Measurements from ENCODE around the gene BRD3. TPM values are rescaled to one million over a fixed set of nuclear protein-coding genes. Genes with fewer than 3 reads are reported as not detected.
"Not testable (repeated sequence)": the region's sequence is repeated elsewhere in the genome, so short reads cannot be mapped to it uniquely, and the experiment has no call there.

Gene BRD3
- total RNA-seq, 4 donors from 2014 or later = 13.7 to 39.9 (median 18.7) TPM

DNA sequence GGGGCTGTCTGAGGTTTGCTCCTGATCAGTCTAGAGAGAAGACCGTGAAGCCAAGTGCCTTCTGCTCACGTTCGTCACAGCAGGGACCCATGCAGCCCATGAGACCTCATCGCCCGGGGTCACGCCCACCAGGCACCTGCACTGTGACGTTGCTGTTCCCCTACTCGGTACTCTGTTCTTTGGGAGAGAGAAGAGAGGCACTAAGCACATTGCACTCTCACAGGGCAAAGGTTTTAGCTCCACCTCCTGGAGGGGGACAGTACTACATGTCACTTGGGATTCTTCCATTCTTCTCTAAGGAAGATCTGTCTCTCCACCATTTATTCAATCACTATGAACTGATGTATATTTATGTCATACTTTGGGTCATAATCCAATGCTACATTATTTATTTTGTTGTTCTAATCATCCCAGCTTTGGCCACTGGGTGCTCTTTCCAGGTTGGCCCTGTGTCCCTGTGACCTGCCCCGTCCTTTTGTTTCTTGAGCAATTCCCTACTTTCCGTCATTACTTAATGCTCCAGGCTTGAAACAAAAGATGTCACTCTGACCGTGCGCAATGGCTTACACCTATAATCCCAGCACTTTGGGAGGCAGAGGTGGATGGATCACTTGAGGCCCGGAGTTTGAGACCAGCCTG, 31.4 kb upstream of the BRD3 start:
- DNase-seq (ENCODE audit: low spot score) = no peak
- no peak for ATAC-seq (ENCODE audit: low FRiP score)

DNA sequence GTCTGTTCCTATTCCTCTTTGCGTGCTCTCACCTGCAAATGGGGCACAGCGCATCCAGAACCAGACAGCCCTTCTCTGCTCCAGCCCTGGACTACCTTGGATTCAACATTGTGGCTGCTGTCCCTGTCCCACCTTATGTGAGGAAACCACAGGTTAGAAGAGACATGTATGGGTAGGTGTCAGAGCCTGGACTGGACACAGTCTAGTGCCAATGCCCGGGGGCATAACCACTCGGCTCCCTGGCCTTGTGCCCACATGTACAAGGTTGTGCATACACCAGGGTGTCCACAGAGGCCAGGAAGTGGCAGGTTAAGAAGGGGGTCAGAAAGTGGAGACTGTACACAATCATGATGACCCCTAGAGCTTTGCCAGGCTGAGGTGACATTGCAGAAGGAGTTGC, 22.1 kb upstream of the BRD3 start:
- TF ChIP-seq, protein P1, sequence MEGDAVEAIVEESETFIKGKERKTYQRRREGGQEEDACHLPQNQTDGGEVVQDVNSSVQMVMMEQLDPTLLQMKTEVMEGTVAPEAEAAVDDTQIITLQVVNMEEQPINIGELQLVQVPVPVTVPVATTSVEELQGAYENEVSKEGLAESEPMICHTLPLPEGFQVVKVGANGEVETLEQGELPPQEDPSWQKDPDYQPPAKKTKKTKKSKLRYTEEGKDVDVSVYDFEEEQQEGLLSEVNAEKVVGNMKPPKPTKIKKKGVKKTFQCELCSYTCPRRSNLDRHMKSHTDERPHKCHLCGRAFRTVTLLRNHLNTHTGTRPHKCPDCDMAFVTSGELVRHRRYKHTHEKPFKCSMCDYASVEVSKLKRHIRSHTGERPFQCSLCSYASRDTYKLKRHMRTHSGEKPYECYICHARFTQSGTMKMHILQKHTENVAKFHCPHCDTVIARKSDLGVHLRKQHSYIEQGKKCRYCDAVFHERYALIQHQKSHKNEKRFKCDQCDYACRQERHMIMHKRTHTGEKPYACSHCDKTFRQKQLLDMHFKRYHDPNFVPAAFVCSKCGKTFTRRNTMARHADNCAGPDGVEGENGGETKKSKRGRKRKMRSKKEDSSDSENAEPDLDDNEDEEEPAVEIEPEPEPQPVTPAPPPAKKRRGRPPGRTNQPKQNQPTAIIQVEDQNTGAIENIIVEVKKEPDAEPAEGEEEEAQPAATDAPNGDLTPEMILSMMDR (IDR thresholded peaks at IDR 0.05) = no peak
- ATAC-seq (ENCODE audit: low FRiP score) (no peak), DNase-seq (ENCODE audit: low spot score) (no peak)

More for the DNA sequence above, 31.4 kb upstream of the BRD3 start:
- TF ChIP-seq, protein P1 (IDR thresholded peaks at IDR 0.05) = no peak

DNA sequence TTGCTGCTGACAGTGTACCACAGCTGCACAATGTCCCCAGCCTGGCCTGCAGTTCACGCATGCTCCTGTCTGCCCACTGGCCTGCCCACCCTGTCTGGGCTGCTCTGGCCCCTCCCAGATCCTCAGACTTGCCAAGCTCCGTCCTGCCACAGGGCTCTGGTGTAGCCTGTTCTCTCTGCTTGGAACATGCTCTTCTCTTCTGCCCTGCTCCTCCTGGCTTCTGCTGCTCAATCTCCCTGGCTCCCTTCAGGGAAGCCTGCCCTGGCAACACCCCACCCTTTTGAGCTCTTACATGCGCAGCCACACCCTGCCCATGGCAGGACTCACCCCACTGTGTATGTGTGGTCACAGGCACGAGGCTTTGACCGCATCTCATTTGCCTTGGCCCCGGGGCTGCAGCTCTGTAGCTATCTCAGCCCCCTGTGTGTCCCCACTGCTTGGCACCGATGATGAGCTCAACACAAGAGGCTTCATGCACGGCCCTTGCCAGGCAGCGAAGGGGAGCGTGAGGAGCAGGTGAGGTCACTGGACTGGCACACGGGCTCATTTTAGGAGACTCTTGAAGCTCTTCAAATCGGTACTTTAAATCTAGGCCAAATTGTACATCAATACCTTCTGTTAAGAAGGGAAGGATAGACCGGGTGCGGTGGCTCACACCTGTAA, 20.4 kb upstream of the BRD3 start:
- DNase-seq (ENCODE audit: low spot score) = no peak
- TF ChIP-seq, protein P1 (IDR thresholded peaks at IDR 0.05) = no peak
- no peak for ATAC-seq (ENCODE audit: low FRiP score)

DNA sequence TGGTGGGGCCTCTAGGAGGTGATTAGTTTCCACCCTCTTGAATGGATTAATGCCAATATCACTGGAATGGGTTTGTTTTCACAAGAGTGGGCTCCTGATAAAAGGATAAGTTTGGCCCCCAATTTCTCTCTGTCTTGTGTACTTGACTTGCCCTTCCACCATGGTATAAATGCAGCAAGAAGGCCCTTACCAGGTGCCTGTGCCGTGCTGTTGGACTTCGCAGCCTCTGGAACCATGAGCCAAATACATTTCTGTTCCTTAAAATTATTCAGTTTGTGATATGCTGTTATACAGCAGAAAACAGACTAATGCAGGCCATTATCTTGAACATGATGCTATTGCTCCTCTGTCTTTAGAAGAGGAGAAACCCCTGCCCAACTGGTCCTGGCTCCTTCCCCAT, 17.8 kb upstream of the BRD3 start:
- TF ChIP-seq, protein P1 (IDR thresholded peaks at IDR 0.05) = no peak
- no peak for DNase-seq (ENCODE audit: low spot score)
- no peak for ATAC-seq (ENCODE audit: low FRiP score)

DNA sequence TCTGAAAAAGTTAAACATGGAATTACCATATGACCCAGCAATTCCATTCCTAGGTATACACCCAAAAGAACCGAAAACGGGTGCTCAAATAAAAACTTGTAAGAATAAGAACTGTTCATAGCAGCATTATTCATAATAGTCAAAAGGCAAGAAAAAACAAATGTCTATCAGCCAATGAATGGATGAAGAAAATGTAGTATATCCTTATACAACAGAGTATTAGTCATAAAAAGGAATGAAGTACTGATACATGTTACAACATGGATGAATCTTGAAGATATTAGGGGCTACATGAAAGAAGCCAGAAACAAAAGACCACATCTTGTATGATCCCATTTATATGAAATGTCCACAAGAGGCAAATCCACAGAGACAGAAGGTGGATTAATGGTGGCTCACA, 15.6 kb upstream of the BRD3 start:
- no peak for ATAC-seq (ENCODE audit: low FRiP score)
- TF ChIP-seq, protein P1 (IDR thresholded peaks at IDR 0.05) = no peak
- no peak for DNase-seq (ENCODE audit: low spot score)

DNA sequence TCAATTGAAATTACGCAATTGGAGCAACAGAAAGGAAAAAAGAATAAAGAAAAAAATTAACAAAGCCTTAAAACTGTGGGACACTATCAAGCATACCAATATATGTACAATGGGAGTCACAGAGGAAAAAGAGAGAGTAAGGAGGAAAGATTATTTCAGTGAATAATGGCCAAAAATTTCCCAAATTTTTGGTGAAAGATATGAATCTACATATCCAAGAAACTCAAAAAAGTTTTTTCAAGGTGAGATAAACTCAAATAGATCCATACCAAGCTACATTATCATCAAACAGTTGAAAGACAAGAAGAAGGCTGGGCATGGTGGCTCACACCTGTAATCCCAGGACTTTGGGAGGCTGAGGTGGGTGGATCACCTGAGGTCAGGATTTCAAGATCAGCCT, 8.8 kb upstream of the BRD3 start:
- no peak for DNase-seq (ENCODE audit: low spot score)
- no peak for ATAC-seq (ENCODE audit: low FRiP score)
- TF ChIP-seq, protein P1 (IDR thresholded peaks at IDR 0.05) = no peak

DNA sequence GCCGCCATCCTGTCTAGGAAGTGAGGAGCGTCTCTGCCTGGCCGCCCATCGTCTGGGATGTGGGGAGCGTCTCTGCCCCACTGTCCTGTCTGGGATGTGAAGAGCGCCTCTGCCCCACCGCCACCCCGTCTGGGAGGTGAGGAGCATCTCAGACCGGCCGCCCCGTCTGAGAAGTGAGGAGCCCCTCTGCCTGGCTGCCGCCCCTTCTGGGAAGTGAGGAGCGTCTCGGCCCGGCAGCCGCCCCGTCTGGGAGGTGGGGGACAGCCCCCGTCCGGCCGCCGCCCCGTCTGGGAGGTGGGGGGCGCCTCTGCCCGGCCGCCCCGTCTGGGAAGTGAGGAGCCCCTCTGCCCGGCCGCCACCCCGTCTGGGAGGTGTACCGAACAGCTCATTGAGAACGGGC, 7.9 kb upstream of the BRD3 start:
- DNase-seq (ENCODE audit: low spot score); ATAC-seq (ENCODE audit: low FRiP score): not testable (repeated sequence)

All from omental fat pad (tissue), 4 donors.